T-helper 1 cell treated with Interleukin-12 subunit alpha and Interleukin-12 subunit beta and Interleukin-4 antibody, amounts not matched to agents 30 ng/mL and 1 ng/mL, for 36 hours (primary cell): ENCODE results near the gene HOXA13. TPM values are rescaled to one million over a fixed set of nuclear protein-coding genes. Genes with fewer than 3 reads are reported as not detected.

Experiments used
- intact Hi-C: fragments of 100-400 bp; cut with micrococcal nuclease; formaldehyde crosslinking; loops from one replicate; pipeline ENCODE4 v1.15.1; 2024
- total RNA-seq: library from RNA; stranded (reverse); gene quantifications from 2 replicates; pipeline ENCODE4 v1.2.3, GENCODE V29; 2022

Gene HOXA13
- not detected in 2 replicates for total RNA-seq

- intact Hi-C loops, result loop anchor here (2.0 to 5.0 kb wide), 3 partner anchors 27 to 1427 kb away; no protein-coding TSS in a partner anchor
Measured at GRCh38 chr7:27199849-27200760, at the start of gene HOXA13. HOXA13 (minus strand) TSS chr7:27200091; CDS start chr7:27200077, 14 bp downstream.

GRCh38 chr7:27248911-27249723 is 49.2 kb upstream of the HOXA13 start:
- intact Hi-C loops, result no loop called here

- intact Hi-C loops, result no loop called here
Measured at GRCh38 chr7:27248427-27248806, 48.5 kb upstream of the HOXA13 start.

GRCh38 chr7:27247452-27248426 is 47.8 kb upstream of the HOXA13 start:
- intact Hi-C loops, result no loop called here

GRCh38 chr7:27247000-27247399 is 47.1 kb upstream of the HOXA13 start:
- intact Hi-C loops, result no loop called here

GRCh38 chr7:27245798-27246691 is 46.2 kb upstream of the HOXA13 start:
- intact Hi-C loops, result loop anchor here (2.0 kb wide), 1 partner anchor 79 kb away; no protein-coding TSS in a partner anchor

GRCh38 chr7:27245124-27245797 is 45.4 kb upstream of the HOXA13 start:
- intact Hi-C loops, result loop anchor here (2.0 kb wide), 1 partner anchor 78 kb away; no protein-coding TSS in a partner anchor

DNA sequence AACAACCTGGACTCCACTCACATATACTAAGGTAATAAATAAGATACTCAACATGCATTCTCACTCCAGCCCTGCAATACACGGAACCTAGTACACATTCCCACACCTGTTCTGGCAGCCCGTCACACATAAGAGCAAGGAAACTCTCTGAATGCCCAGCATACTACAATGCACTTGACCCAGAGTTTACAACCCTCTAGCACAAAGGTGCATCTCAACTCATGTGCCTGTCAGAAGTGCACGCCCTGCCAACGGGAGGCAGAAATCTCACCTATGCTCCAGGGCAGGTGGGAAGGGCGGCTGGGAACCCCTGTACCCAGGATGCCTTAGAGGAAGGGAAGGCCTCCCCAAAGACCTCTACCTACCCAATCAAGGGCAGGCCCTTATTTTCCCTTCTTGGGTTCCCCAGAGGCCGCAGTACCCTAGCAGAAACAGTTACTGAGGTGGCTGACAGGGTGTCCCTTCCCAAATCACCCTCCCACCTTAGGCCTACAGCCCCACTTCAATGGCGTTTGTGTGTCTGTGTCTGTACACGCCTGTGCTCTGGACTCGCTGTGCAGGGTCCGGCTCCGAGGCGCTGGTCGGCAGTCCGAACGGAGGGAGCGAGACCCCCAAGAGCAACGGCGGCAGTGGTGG is 44.7 kb upstream of the HOXA13 start:
- intact Hi-C loops, result loop anchor here (2.0 to 5.0 kb wide), 2 partner anchors 78 to 147 kb away; partner anchors contain the start of gene HOXA1

DNA sequence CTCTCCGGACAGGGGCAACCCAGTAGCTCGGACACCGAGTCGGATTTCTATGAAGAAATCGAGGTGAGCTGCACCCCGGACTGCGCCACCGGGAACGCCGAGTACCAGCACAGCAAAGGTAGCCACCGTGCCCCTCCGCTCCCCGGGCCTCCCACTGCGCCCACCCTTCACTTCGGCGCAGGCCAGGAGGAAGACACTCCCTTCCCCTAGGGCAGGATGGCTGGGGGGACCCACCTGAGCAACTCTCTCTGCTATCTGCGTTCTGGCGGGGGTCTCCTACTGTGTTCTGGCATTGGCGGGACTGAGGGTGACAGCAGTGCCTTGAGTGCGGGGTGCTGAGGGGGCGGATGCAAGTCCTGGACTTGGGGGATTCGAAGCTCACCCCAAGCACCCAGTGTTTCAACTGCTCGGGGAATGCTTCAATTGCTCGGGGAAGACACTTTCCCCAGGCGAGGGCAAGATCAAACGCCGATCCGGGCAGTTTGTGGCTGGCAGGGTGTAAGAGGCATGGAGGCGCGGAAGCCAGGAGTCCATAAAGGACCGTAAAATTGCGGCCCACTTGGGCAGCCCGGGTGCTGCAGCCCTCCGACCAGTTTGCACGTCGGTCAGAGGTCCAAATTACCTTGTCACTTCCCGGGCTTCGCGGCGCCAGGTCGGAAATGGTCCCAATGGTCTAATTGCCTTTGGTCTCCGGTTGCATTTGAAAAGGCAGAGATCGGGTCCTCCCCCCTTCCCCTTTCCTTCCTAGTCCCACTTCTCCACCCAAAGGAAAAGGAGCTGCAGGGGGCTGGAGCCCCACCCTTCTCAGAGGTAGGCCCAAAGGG is 43.7 kb upstream of the HOXA13 start:
- intact Hi-C loops, result loop anchor here (2.0 to 5.0 kb wide), 2 partner anchors 77 to 146 kb away; partner anchors contain the start of gene HOXA1

- intact Hi-C loops, result loop anchor here (5.0 kb wide), 1 partner anchor 145 kb away; the partner anchor contains the start of gene HOXA1
Measured at GRCh38 chr7:27242555-27243339, 42.9 kb upstream of the HOXA13 start, which contains the start of gene EVX1. EVX1 (plus strand) TSS chr7:27242802; CDS start chr7:27243031, 229 bp downstream.

- intact Hi-C loops, result loop anchor here (5.0 kb wide), 1 partner anchor 145 kb away; the partner anchor contains the start of gene HOXA1
Measured at GRCh38 chr7:27242154-27242553, 42.3 kb upstream of the HOXA13 start.

GRCh38 chr7:27241189-27242056 is 41.5 kb upstream of the HOXA13 start:
- intact Hi-C loops, result loop anchor here (2.0 to 5.0 kb wide), 2 partner anchors 45 to 144 kb away; partner anchors contain the start of gene HOXA1

DNA sequence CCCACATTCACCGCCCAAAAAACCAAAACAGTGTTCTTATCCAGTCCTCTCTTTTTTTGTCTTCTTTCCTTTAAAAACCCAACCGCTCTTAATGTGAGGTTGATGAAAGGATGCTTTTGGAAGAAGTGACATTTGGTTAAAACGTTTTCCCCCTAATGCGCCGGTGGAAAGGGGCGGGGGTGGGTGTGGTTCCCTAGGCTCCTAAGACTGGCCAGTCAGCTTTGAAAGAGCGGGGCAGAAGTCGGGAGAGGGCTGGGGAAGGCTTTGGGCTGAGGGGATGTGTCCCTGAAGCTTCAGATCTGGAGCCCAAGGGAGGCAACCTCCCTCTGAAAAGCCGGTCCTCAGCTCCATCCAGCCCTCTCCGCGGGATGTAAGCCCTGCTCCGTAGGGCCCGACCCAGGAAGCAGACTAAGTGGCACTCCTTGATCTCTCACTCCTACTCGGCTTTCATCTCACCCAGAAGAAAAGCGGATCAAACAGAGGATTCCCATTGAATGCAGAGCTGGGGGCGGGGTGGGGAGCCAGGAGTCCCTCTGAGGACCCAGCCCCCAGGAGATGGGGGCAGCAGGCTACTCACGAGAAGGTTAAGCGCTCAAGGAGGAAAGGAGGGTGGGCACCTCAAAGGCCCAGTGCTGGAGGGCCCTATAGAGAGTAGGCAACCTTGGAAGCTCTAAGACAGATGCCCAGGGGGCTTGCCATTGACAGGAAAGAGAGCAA is 40.3 kb upstream of the HOXA13 start:
- intact Hi-C loops, result loop anchor here (2.0 to 5.0 kb wide), 2 partner anchors 43 to 143 kb away; partner anchors contain the start of gene HOXA1

DNA sequence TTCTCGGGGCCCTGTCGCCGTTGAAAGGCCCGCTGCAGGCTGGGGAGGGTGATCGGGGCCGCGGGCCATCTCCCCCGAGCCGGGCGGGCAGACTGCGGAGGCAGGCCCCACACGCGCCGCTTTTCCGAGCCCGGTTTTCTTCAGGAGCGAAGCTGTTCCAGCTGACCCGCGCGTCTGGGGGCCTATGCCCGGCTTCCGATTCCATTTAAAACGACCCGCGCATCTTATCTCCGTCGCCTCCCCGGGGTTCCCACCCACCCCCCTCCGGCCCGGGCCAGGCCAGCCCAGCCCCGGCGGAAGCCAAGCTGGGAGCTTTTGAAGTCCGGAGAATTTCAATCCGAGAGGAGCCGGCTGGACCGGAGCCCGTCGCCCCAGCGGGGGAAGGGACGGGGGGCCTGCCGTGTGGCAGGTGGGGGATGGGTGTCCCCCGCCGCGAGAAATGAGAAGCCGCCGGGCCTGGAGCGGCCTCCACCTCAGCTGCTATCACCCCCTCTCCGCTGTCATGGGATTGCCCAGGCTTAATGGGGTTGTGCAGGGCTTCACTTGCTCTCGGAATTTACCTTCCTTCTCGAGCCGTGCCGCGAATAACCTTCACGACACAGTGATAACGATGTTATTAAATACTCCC is 39.6 kb upstream of the HOXA13 start:
- intact Hi-C loops, result loop anchor here (2.0 to 5.0 kb wide), 2 partner anchors 43 to 142 kb away; partner anchors contain the start of gene HOXA1
